HepG2 (cell line): ENCODE results near the gene PLPPR5. TPM values are rescaled to one million over a fixed set of nuclear protein-coding genes. Genes with fewer than 3 reads are reported as not detected.

Experiments used
- ATAC-seq: fragments of 200-7000 bp; cut with Tn5 transposase; 3 replicates; pipeline ENCODE4 v1.9.1; 2020; ENCODE audit warnings: mild to moderate bottlenecking, moderate library complexity
- BruUV-seq: library from RNA; stranded (reverse); fragments of 400-500 nt; replicated peaks from 2 replicates; lab custom pipeline; 2021; lab: Mats Ljungman, UMichigan
- CTCF ChIA-PET: fragments of 300-600 bp; formaldehyde crosslinking; extraction: SDS; loops from one replicate; lab custom pipeline; 2021; ENCODE audit warnings: low total read pairs, inconsistent platforms, low intra/inter-chr PET ratio; lab: Yijun Ruan, JAX
- POLR2A ChIA-PET: fragments of 350-600 bp; sonication (Branson Sonifier 250); formaldehyde crosslinking; loops from one replicate; lab custom pipeline; 2020; ENCODE audit warnings: antibody characterized with exemption, inconsistent platforms; lab: Yijun Ruan, JAX
- DNase-seq: peaks from one replicate; pipeline ENCODE4 v3.0.0-alpha.2; 2015; ENCODE audit warnings: low spot score
- FAIRE-seq: peaks from 3 replicates; lab custom pipeline; 2011; peaks lifted over from hg19 to GRCh38; lab: Jason Lieb, UNC
- H2AFZ ChIP-seq: one replicate; pipeline ENCODE4 v1.6.1; 2011; ENCODE audit warnings: low read length, inconsistent platforms
- H3K27ac ChIP-seq: fragments of 300-600 bp; 3 replicates; pipeline ENCODE4 v1.8.0; 2011; ENCODE audit warnings: mixed run types, mild to moderate bottlenecking, mixed read lengths, low read length, inconsistent platforms; ENCODE audit not compliant: insufficient read depth; ENCODE audit errors: extremely low read length
- H3K27me3 ChIP-seq, 2 experiments: fragments of 200-600 bp in 1 of 2; 2 replicates in 1 of 2; 3 replicates in 1 of 2; pipeline versions ENCODE4 v1.6.0 to v1.8.0; 2011; ENCODE audit warnings: low read length in 2 of 2, mild to moderate bottlenecking in 2 of 2, moderate library complexity in 2 of 2, inconsistent platforms in 1 of 2; ENCODE audit not compliant: insufficient read depth in 2 of 2, control insufficient read depth in 1 of 2
- H3K36me3 ChIP-seq, 2 experiments: fragments of 200-600 bp in 1 of 2; replicated peaks in 1 of 2; 2 replicates in 1 of 2; 3 replicates in 1 of 2; pipeline versions ENCODE4 v1.5.1 to v1.8.0; 2011; ENCODE audit warnings: low read length in 2 of 2, inconsistent platforms in 1 of 2; ENCODE audit not compliant: insufficient read depth in 2 of 2, control insufficient read depth in 1 of 2
- H3K4me1 ChIP-seq: 2 replicates; pipeline ENCODE4 v1.5.1; 2012; ENCODE audit warnings: low read length, inconsistent platforms; ENCODE audit not compliant: insufficient read depth
- H3K4me2 ChIP-seq: 2 replicates; pipeline ENCODE4 v1.6.0; 2011; ENCODE audit warnings: low read depth, low read length, inconsistent platforms
- H3K4me3 ChIP-seq, 3 experiments: fragments of 200-600 bp in 1 of 3; sonication (generic), shearing (Covaris generic) in 1 of 3; replicated peaks in 1 of 3; 2 replicates each; pipeline ENCODE4 v1.5.1; 2011 to 2016; ENCODE audit warnings: low read length in 3 of 3, inconsistent platforms in 2 of 3, low read depth in 2 of 3, mild to moderate bottlenecking in 2 of 3, control low read depth in 1 of 3, mixed read lengths in 1 of 3; ENCODE audit not compliant: insufficient read depth in 1 of 3
- H3K79me2 ChIP-seq: one replicate; pipeline ENCODE4 v1.6.1; 2011; ENCODE audit warnings: low read length, inconsistent platforms; ENCODE audit not compliant: insufficient read depth
- H3K9ac ChIP-seq: 2 replicates; pipeline ENCODE4 v1.6.0; 2011; ENCODE audit warnings: mild to moderate bottlenecking, low read depth, low read length, inconsistent platforms; ENCODE audit not compliant: insufficient read depth
- H3K9me3 ChIP-seq: 2 replicates; pipeline ENCODE4 v1.5.1; 2012; ENCODE audit warnings: mild to moderate bottlenecking, low read length
- H4K20me1 ChIP-seq: 2 replicates; pipeline ENCODE4 v1.6.0; 2011; ENCODE audit warnings: inconsistent platforms, mild to moderate bottlenecking, low read length, moderate library complexity; ENCODE audit not compliant: insufficient read depth
- CCDC6 ChIP-seq: sonication (generic); formaldehyde crosslinking; IDR thresholded peaks from 2 replicates; pipeline ENCODE4 v1.8.1; 2022; ENCODE audit warnings: mild to moderate bottlenecking, missing genetic modification reagents, moderate library complexity
- CENPBD1 ChIP-seq: sonication (generic); formaldehyde crosslinking; IDR thresholded peaks from 2 replicates; pipeline ENCODE4 v1.8.0; 2022; ENCODE audit warnings: missing genetic modification reagents, low read depth, mild to moderate bottlenecking, borderline replicate concordance
- GZF1 ChIP-seq: sonication (generic); formaldehyde crosslinking; IDR thresholded peaks from 2 replicates; pipeline ENCODE4 v1.5.1; 2020; ENCODE audit warnings: mild to moderate bottlenecking, missing genetic modification reagents
- HNF4A ChIP-seq: sonication (generic); formaldehyde crosslinking; IDR thresholded peaks from 2 replicates; pipeline ENCODE4 v1.4.0; 2020; ENCODE audit warnings: missing genetic modification reagents
- MED13 ChIP-seq: sonication (generic); formaldehyde crosslinking; IDR thresholded peaks from 2 replicates; pipeline ENCODE4 v1.5.0; 2020; ENCODE audit warnings: missing genetic modification reagents
- NAIF1 ChIP-seq: sonication (generic); formaldehyde crosslinking; IDR thresholded peaks from 2 replicates; pipeline ENCODE4 v1.5.0; 2020; ENCODE audit warnings: mild to moderate bottlenecking, missing genetic modification reagents, borderline replicate concordance
- NR2F2 ChIP-seq: IDR thresholded peaks from 2 replicates; pipeline ENCODE4 v1.6.1; 2012; ENCODE audit warnings: low read depth, inconsistent platforms, borderline replicate concordance
- SIX4 ChIP-seq: sonication (generic); formaldehyde crosslinking; IDR thresholded peaks from 2 replicates; pipeline ENCODE4 v1.4.0; 2020; ENCODE audit warnings: missing genetic modification reagents
- SMAD3 ChIP-seq: sonication (generic); formaldehyde crosslinking; IDR thresholded peaks from 2 replicates; pipeline ENCODE4 v1.4.0; 2020; ENCODE audit warnings: missing genetic modification reagents
- THYN1 ChIP-seq: sonication (generic); formaldehyde crosslinking; IDR thresholded peaks from 2 replicates; pipeline ENCODE4 v1.8.1; 2023; ENCODE audit warnings: low read depth, mild to moderate bottlenecking, moderate library complexity, missing genetic modification reagents, borderline replicate concordance
- ZFAT ChIP-seq: sonication (generic); formaldehyde crosslinking; conservative IDR thresholded peaks from 2 replicates; pipeline ENCODE4 v1.8.1; 2023; ENCODE audit warnings: missing genetic modification reagents, inconsistent platforms
- ZFP41 ChIP-seq: sonication (generic); formaldehyde crosslinking; IDR thresholded peaks from 2 replicates; pipeline ENCODE4 v1.4.0; 2020; ENCODE audit warnings: mild to moderate bottlenecking, missing genetic modification reagents, borderline replicate concordance
- ZFP90 ChIP-seq: sonication (generic); formaldehyde crosslinking; IDR thresholded peaks from 2 replicates; pipeline ENCODE4 v1.8.0; 2022; ENCODE audit warnings: missing genetic modification reagents, mild to moderate bottlenecking, inconsistent platforms, borderline replicate concordance
- ZNF547 ChIP-seq: sonication (generic); formaldehyde crosslinking; IDR thresholded peaks from 2 replicates; pipeline ENCODE4 v1.5.1; 2020; ENCODE audit warnings: mild to moderate bottlenecking, missing genetic modification reagents
- ZNF563 ChIP-seq: sonication (generic); formaldehyde crosslinking; IDR thresholded peaks from 2 replicates; pipeline ENCODE4 v1.8.0; 2022; ENCODE audit warnings: mild to moderate bottlenecking, moderate library complexity, missing genetic modification reagents
- ZNF703 ChIP-seq: sonication (generic); formaldehyde crosslinking; IDR thresholded peaks from 2 replicates; pipeline ENCODE4 v1.5.1; 2020; ENCODE audit warnings: missing genetic modification reagents, mild to moderate bottlenecking, moderate library complexity, borderline replicate concordance
- ZNF713 ChIP-seq: sonication (generic); formaldehyde crosslinking; IDR thresholded peaks from 2 replicates; pipeline ENCODE4 v1.4.0; 2020; ENCODE audit warnings: mild to moderate bottlenecking, missing genetic modification reagents
- ZNF761 ChIP-seq: sonication (generic); formaldehyde crosslinking; conservative IDR thresholded peaks from 2 replicates; pipeline ENCODE4 v1.4.0; 2020; ENCODE audit warnings: mild to moderate bottlenecking, missing genetic modification reagents
- WGBS: methylation state at CpG from one replicate; pipeline ENCODE4 v1.1.6; 2017; ENCODE audit warnings: low lambda C conversion rate; 5-methylcytosine and 5-hydroxymethylcytosine counted together
- in situ Hi-C: cut with HindIII; loops from 2 replicates; pipeline ENCODE4 v1.10.0; 2017; ENCODE audit warnings: low pct_unique_long_range_greater_than_20kb; ENCODE audit not compliant: extremely low pct_ligation_motif_present
- intact Hi-C: fragments of 100-400 bp; cut with micrococcal nuclease; formaldehyde crosslinking; loops from one replicate; pipeline ENCODE4 v1.10.0; 2022; ENCODE audit not compliant: unreplicated experiment
- polyA plus RNA-seq, 8 experiments: library from polyadenylated mRNA; depleted of rRNA in 3 of 8; stranded (reverse) in 7 of 8; unstranded in 1 of 8; fragments of >200 nt; fragmentation: Illumina TruSeq in 4 of 8; extraction: Trizol in 4 of 8; gene quantifications; 2 replicates each; pipeline versions ENCODE4 v1.2.1 to v1.2.3, GENCODE V29; 2011 to 2016; ENCODE audit warnings: low read depth in 4 of 8, missing spikeins in 1 of 8, mixed read lengths in 1 of 8; ENCODE audit not compliant: insufficient read depth in 1 of 8
- total RNA-seq, 5 experiments: library from RNA; depleted of rRNA; stranded (reverse); fragments of >200 nt; fragmentation: Illumina TruSeq; extraction: Trizol; gene quantifications; 2 replicates each; pipeline ENCODE4 v1.2.3, GENCODE V29; 2016; ENCODE audit warnings: low read depth in 1 of 5
- TF ChIP-seq, protein P1 (sequence below): sonication (generic); formaldehyde crosslinking; IDR thresholded peaks from 2 replicates; pipeline ENCODE4 v1.4.0; 2020; ENCODE audit warnings: missing genetic modification reagents
- TF ChIP-seq, protein P2 (sequence below): sonication (generic); formaldehyde crosslinking; IDR thresholded peaks from 2 replicates; pipeline ENCODE4 v1.8.0; 2022; ENCODE audit warnings: mild to moderate bottlenecking, missing genetic modification reagents; ENCODE audit not compliant: insufficient replicate concordance

The PLPPR5 gene
- total and polyA plus RNA-seq, 2 of the 13 experiments (the other 11 are each of a cell fraction or from before 2014, with no cell fraction given): not detected

DNA sequence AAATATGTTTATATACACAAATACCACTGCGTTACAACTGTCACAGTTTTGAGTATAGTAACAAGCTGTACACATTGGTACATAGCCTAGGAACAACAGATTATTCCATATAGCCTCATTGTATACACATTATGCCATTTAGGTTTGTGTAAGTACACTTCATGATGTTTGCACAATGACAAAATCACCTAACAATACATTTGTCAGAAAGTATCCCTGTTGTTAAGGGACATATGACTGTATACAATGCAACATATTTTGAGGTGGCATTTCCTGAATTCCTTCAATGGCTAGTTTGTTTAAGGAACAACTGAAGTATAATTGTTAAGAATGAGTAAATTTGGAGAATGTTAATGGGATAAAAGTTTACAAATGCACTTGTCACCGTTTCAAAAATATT lies 19.0 kb downstream of the PLPPR5 start:
- no peak for FAIRE-seq
- ChIA-PET POLR2A (no interaction called here), CTCF (no interaction called here)
- Histone ChIP-seq H3K27ac (no peak overlapping the region), H3K4me3 (no peak overlapping the region), H3K79me2 (no peaks in the 10 kb centered on the region), H3K4me1 (no peaks in the 10 kb centered on the region), H2AFZ (no peak overlapping the region), H3K4me2 (no peak overlapping the region), H3K36me3 (no peaks in the 10 kb centered on the region), H3K9ac (no peak overlapping the region), H3K9me3 (no peaks in the 10 kb centered on the region), H3K27me3 (no peaks in the 10 kb centered on the region), H4K20me1 (no peaks in the 10 kb centered on the region)
- no TSS peak for BruUV-seq
- 3% methylated on average over 2 of the region's 2 CpGs for WGBS
- no peak for ATAC-seq
- no peak for DNase-seq
- intact Hi-C loops: no loop called here
- in situ Hi-C loops: loop anchor here (25.0 kb wide), 1 partner anchor 727 kb away; no protein-coding TSS in a partner anchor
- no peak for TF ChIP-seq ZFP41
- no peak for TF ChIP-seq HNF4A (CRISPR knock-in tag)
- no peak for TF ChIP-seq ZNF547 (CRISPR knock-in tag)
- TF ChIP-seq SMAD3: no peak
- no peak for TF ChIP-seq GZF1 (CRISPR knock-in tag)
- TF ChIP-seq CENPBD1 (CRISPR knock-in tag): no peak
- TF ChIP-seq, protein P1, sequence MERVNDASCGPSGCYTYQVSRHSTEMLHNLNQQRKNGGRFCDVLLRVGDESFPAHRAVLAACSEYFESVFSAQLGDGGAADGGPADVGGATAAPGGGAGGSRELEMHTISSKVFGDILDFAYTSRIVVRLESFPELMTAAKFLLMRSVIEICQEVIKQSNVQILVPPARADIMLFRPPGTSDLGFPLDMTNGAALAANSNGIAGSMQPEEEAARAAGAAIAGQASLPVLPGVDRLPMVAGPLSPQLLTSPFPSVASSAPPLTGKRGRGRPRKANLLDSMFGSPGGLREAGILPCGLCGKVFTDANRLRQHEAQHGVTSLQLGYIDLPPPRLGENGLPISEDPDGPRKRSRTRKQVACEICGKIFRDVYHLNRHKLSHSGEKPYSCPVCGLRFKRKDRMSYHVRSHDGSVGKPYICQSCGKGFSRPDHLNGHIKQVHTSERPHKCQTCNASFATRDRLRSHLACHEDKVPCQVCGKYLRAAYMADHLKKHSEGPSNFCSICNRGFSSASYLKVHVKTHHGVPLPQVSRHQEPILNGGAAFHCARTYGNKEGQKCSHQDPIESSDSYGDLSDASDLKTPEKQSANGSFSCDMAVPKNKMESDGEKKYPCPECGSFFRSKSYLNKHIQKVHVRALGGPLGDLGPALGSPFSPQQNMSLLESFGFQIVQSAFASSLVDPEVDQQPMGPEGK (CRISPR knock-in tag): no peak
- TF ChIP-seq SIX4 (CRISPR knock-in tag): no peak
- TF ChIP-seq ZFP90 (CRISPR knock-in tag): no peak
- TF ChIP-seq NR2F2: no peak
- no peak for TF ChIP-seq CCDC6 (CRISPR knock-in tag)
- TF ChIP-seq ZNF761 (CRISPR knock-in tag): no peak
- TF ChIP-seq ZNF563 (CRISPR knock-in tag): no peak
- TF ChIP-seq ZNF703 (CRISPR knock-in tag): no peak
- TF ChIP-seq MED13 (CRISPR knock-in tag): no peak
- no peak for TF ChIP-seq ZFAT
- TF ChIP-seq NAIF1 (CRISPR knock-in tag): no peak
- TF ChIP-seq ZNF713: no peak
- TF ChIP-seq THYN1 (CRISPR knock-in tag): no peak
- TF ChIP-seq, protein P2, sequence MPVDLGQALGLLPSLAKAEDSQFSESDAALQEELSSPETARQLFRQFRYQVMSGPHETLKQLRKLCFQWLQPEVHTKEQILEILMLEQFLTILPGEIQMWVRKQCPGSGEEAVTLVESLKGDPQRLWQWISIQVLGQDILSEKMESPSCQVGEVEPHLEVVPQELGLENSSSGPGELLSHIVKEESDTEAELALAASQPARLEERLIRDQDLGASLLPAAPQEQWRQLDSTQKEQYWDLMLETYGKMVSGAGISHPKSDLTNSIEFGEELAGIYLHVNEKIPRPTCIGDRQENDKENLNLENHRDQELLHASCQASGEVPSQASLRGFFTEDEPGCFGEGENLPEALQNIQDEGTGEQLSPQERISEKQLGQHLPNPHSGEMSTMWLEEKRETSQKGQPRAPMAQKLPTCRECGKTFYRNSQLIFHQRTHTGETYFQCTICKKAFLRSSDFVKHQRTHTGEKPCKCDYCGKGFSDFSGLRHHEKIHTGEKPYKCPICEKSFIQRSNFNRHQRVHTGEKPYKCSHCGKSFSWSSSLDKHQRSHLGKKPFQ (CRISPR knock-in tag): no peak
